NB4 (cell line): ENCODE measurements around the gene MTREX.

Experiments used
- DNase-seq: peaks from one replicate; pipeline ENCODE4 v3.0.0; 2010; ENCODE audit warnings: low read depth
- H3K4me3 ChIP-seq: one replicate; pipeline ENCODE4 v1.5.1; 2011; ENCODE audit warnings: mild to moderate bottlenecking, low read depth, low read length, moderate library complexity
- MYC ChIP-seq: IDR thresholded peaks from 2 replicates; pipeline ENCODE4 v1.6.1; 2011; ENCODE audit warnings: low read depth, low read length
- POLR2A ChIP-seq: IDR thresholded peaks from 2 replicates; pipeline ENCODE4 v1.6.1; 2011; ENCODE audit warnings: mild to moderate bottlenecking; ENCODE audit not compliant: insufficient read length; ENCODE audit errors: extremely low read depth
- TF ChIP-seq, protein P1 (sequence below): IDR thresholded peaks from one replicate; pipeline ENCODE4 v1.5.1; 2012; ENCODE audit warnings: low read depth, low read length
- TF ChIP-seq, protein P2 (sequence below): IDR thresholded peaks from 2 replicates; pipeline ENCODE4 v1.6.1; 2011; ENCODE audit warnings: low read depth, low read length

The MTREX gene

DNA sequence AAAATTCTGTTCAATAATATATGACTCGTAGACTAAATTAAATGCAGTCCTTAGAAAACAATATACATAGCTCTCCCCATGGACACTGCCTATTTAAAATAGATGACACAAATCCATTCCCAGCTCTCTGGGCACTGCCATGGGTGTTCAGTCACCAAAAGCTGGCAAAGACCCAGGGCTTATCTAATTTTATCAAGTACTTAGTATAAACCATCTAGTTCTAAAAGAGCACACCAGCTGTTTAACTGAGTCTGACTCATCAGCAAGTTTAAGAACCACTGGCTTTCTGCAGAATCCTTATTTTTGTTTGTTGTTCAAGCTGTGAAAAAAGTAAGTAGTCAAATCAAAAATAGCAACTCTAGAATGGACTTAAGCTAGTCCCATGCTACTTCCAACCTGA lies 119.4 kb downstream of the MTREX start:
- TF ChIP-seq, protein P1, sequence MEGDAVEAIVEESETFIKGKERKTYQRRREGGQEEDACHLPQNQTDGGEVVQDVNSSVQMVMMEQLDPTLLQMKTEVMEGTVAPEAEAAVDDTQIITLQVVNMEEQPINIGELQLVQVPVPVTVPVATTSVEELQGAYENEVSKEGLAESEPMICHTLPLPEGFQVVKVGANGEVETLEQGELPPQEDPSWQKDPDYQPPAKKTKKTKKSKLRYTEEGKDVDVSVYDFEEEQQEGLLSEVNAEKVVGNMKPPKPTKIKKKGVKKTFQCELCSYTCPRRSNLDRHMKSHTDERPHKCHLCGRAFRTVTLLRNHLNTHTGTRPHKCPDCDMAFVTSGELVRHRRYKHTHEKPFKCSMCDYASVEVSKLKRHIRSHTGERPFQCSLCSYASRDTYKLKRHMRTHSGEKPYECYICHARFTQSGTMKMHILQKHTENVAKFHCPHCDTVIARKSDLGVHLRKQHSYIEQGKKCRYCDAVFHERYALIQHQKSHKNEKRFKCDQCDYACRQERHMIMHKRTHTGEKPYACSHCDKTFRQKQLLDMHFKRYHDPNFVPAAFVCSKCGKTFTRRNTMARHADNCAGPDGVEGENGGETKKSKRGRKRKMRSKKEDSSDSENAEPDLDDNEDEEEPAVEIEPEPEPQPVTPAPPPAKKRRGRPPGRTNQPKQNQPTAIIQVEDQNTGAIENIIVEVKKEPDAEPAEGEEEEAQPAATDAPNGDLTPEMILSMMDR: no peak
- TF ChIP-seq, protein P2, sequence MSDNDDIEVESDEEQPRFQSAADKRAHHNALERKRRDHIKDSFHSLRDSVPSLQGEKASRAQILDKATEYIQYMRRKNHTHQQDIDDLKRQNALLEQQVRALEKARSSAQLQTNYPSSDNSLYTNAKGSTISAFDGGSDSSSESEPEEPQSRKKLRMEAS: no peak
- TF ChIP-seq POLR2A (no peak), MYC (no peak)
- no peak overlapping the region for H3K4me3 ChIP-seq
- DNase-seq: no peak

DNA sequence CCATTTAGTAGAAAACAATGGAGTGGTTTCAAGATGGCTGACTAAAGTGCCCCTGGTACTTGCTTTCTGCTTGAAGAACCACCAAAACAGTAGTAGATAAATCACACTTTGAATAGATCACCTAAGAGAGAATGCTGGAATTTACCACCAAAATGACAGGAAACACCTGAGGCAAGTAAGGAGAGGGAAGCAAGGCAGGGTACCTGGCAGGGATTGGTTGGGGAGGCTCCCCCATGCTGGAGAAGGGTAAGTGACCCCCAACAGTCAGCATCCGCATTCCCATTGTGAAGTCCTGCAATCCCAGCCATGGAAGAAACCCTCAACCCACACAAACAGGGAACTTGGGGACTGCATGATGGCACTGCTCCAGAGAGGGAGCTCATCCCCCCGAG lies 121.4 kb downstream of the MTREX start:
- TF ChIP-seq POLR2A: no peak
- TF ChIP-seq, protein P2: no peak
- TF ChIP-seq MYC: no peak
- TF ChIP-seq, protein P1: no peak
- DNase-seq: no peak
- no peak overlapping the region for H3K4me3 ChIP-seq

DNA sequence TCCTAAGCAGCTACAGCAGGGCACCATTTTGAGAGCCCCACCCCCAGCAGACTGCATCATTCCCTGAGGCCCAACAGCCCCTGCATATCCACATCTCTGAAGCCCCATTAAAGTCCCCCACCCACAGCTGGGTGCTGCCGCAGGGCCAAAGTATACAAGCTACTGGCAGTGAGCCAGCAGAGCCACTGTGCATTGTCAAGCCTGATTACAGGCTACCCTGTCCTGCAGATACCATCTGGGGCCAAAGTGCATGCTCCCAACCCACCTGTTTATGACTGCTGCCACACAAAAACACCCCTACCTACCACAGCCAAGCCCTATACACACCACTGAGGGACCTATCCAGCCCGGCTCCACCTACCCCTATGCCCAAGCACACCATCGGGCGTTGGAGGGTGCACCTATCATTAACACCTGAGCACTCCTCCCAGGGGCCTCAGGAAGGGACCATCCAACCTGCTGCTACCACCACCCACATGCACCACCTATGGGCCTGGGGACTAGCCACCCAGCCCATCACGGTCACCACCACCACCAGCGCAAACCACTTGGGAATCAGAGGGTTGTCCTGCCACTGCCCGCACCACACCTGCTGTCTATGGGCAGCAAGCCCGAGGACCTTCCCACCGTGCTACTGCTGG lies 121.9 kb downstream of the MTREX start:
- TF ChIP-seq, protein P1: no peak
- TF ChIP-seq, protein P2: no peak
- no peak for TF ChIP-seq POLR2A
- TF ChIP-seq MYC: no peak
- H3K4me3 ChIP-seq: no peak overlapping the region
- no peak for DNase-seq

DNA sequence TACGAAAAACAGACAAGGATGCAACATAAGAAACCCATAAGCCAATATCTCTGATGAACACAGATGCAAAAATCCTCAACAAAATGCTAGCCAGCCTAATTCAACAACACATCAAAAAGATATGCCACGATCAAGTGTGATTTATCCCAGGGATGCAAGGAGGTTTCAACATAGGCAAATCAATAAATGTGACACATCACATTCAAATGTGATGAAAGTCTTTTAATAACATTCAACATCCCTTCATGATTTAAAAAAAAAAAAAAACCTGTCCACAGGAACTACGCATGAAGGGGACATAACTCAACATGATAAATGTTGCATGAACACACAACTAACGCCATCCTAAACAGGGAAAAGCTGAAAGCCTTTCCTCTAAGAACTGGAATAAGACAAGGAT lies 124.8 kb downstream of the MTREX start:
- DNase-seq: no peak
- no peak overlapping the region for H3K4me3 ChIP-seq
- TF ChIP-seq POLR2A (no peak), MYC (no peak)
- TF ChIP-seq, protein P1: no peak
- TF ChIP-seq, protein P2: no peak

DNA sequence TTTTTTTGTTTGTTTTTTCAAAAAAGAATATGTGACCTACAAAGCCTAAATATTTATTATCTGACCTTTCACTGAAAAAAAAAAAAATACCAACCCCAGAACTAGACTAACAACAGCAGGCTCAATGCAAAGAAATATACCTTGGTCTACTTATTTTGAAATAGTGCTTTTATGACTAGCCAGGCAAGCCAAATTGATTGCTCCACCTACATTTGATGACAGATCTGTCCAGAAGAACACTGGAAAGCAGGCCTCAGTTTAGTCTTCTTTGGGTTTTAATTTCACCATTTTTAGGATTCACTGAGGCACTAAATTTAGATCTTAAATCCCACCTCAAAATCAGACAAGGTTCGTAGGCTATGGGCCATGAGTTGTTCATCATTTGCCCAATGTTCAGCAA lies 129.7 kb downstream of the MTREX start:
- TF ChIP-seq, protein P1: no peak
- TF ChIP-seq POLR2A: no peak
- no peak for TF ChIP-seq MYC
- TF ChIP-seq, protein P2: no peak
- no peak for DNase-seq
- H3K4me3 ChIP-seq: no peak overlapping the region

DNA sequence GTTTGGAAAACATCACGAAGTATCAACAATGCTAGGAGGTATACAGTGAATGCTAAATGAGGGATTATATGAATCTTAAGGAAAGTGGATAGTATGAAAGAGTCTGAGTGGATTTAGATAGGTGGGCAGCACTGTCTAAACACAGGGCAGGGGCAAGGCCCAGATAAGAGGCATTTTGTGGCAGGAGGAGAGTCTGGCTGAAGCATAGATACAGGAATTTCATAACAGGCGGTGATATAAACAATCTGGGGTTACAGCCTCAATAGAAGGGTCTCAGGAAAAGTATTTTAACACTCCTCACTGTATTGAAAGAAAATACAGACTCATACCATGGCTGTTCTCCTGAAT lies 130.0 kb downstream of the MTREX start:
- DNase-seq: no peak
- no peak overlapping the region for H3K4me3 ChIP-seq
- TF ChIP-seq, protein P2: no peak
